KMS-11 (cell line): ENCODE data around the gene EAF1.

Experiments used
- H2AFZ ChIP-seq: fragments of 200-600 bp; sonication (generic); 2 replicates; pipeline ENCODE4 v1.6.1; 2016; ENCODE audit warnings: antibody characterized with exemption, mixed run types, low read depth
- H3K27ac ChIP-seq: fragments of 200-600 bp; sonication (generic); 2 replicates; pipeline ENCODE4 v1.6.1; 2016; ENCODE audit warnings: mild to moderate bottlenecking, mixed run types
- H3K27me3 ChIP-seq: fragments of 200-600 bp; sonication (generic); 2 replicates; pipeline ENCODE4 v1.6.1; 2017; ENCODE audit warnings: mild to moderate bottlenecking, low read depth, mixed run types, moderate library complexity; ENCODE audit not compliant: insufficient read depth
- H3K36me3 ChIP-seq: fragments of 200-600 bp; sonication (generic); 2 replicates; pipeline ENCODE4 v1.6.1; 2017; ENCODE audit warnings: mild to moderate bottlenecking, mixed run types; ENCODE audit not compliant: insufficient read depth
- H3K4me1 ChIP-seq: fragments of 200-600 bp; sonication (generic); 2 replicates; pipeline ENCODE4 v1.6.1; 2016; ENCODE audit warnings: mild to moderate bottlenecking, low read depth, mixed run types; ENCODE audit not compliant: poor library complexity, severe bottlenecking
- H3K4me2 ChIP-seq: fragments of 200-600 bp; sonication (generic); 2 replicates; pipeline ENCODE4 v1.7.0; 2016; ENCODE audit warnings: mild to moderate bottlenecking, mixed run types
- H3K4me3 ChIP-seq: fragments of 200-600 bp; sonication (generic); IDR thresholded peaks from 2 replicates; pipeline ENCODE4 v1.6.1; 2017; ENCODE audit warnings: low read depth, low read length, mixed read lengths; ENCODE audit not compliant: insufficient read depth
- H3K79me2 ChIP-seq: fragments of 200-600 bp; sonication (generic); 2 replicates; pipeline ENCODE4 v1.6.1; 2016; ENCODE audit warnings: low read depth, mixed run types; ENCODE audit not compliant: insufficient read depth
- H3K9ac ChIP-seq: fragments of 200-600 bp; sonication (generic); 2 replicates; pipeline ENCODE4 v1.6.1; 2016; ENCODE audit warnings: mild to moderate bottlenecking, mixed run types
- H4K20me1 ChIP-seq: fragments of 200-600 bp; sonication (generic); 2 replicates; pipeline ENCODE4 v1.6.1; 2016; ENCODE audit warnings: mild to moderate bottlenecking, mixed run types; ENCODE audit not compliant: insufficient read depth
- CTCF ChIP-seq: fragments of 200-600 bp; sonication (generic); conservative IDR thresholded peaks from 2 replicates; pipeline ENCODE4 v1.6.1; 2017; ENCODE audit warnings: low read depth, mild to moderate bottlenecking, antibody characterized with exemption, low read length, moderate library complexity, mixed read lengths

The EAF1 gene

GRCh38 chr3:15427182-15427880 lies at the start of gene EAF1, which contains the start of gene METTL6:
EAF1 (plus strand) TSS chr3:15427598; CDS start chr3:15427780, 182 bp downstream.
METTL6 (minus strand) TSS chr3:15427544; CDS start chr3:15426511, 1,033 bp downstream.
- Histone ChIP-seq H3K27ac (peak within 1 kb of the TSS; percentile 47), H4K20me1 (no peaks in the 10 kb centered on the region), H3K4me3 (peak within 1 kb of the TSS; percentile 45), H3K4me2 (peak within 1 kb of the TSS; percentile 86), H3K36me3 (no peaks in the 10 kb centered on the region), H2AFZ (peak within 1 kb of the TSS; percentile 93), H3K4me1 (peaks cover 31% of the 10 kb centered on the region), H3K79me2 (peaks cover 35% of the 10 kb centered on the region), H3K27me3 (no peaks in the 10 kb centered on the region), H3K9ac (peak within 1 kb of the TSS; percentile 70)
- TF ChIP-seq CTCF: no peak

GRCh38 chr3:15377961-15378791 lies 49.2 kb upstream of the EAF1 start:
- Histone ChIP-seq H3K27me3 (no peaks in the 10 kb centered on the region), H3K9ac (no peak overlapping the region), H4K20me1 (no peaks in the 10 kb centered on the region), H3K4me3 (no peak overlapping the region), H3K4me2 (no peak overlapping the region), H2AFZ (peak overlapping the region; percentile 60; the same call in 1 of the 2 replicates), H3K36me3 (no peaks in the 10 kb centered on the region), H3K27ac (peak overlapping the region; percentile 49), H3K79me2 (no peaks in the 10 kb centered on the region), H3K4me1 (peaks cover 5% of the 10 kb centered on the region)
- TF ChIP-seq CTCF: peak; percentile 76

- H4K20me1 ChIP-seq: no peaks in the 10 kb centered on the region
- H3K4me2 ChIP-seq: no peak overlapping the region
- no peak overlapping the region for H3K4me3 ChIP-seq
- no peak for TF ChIP-seq CTCF
- H3K36me3 ChIP-seq: no peaks in the 10 kb centered on the region
- no peaks in the 10 kb centered on the region for H3K27me3 ChIP-seq
- H2AFZ ChIP-seq: no peak overlapping the region
- peaks cover 30% of the 10 kb centered on the region for H3K4me1 ChIP-seq
- H3K9ac ChIP-seq: no peak overlapping the region
- H3K79me2 ChIP-seq: no peaks in the 10 kb centered on the region
- no peak overlapping the region for H3K27ac ChIP-seq
Observed at GRCh38 chr3:15380980-15381890, 46.2 kb upstream of the EAF1 start.

- H3K4me1 ChIP-seq: peaks cover 35% of the 10 kb centered on the region
- no peak for TF ChIP-seq CTCF
- H3K4me2 ChIP-seq: no peak overlapping the region
- H3K4me3 ChIP-seq: no peak overlapping the region
- no peaks in the 10 kb centered on the region for H4K20me1 ChIP-seq
- no peaks in the 10 kb centered on the region for H3K27me3 ChIP-seq
- H3K9ac ChIP-seq: no peak overlapping the region
- no peak overlapping the region for H2AFZ ChIP-seq
- H3K79me2 ChIP-seq: no peaks in the 10 kb centered on the region
- H3K36me3 ChIP-seq: no peaks in the 10 kb centered on the region
- H3K27ac ChIP-seq: no peak overlapping the region
Observed at GRCh38 chr3:15382405-15382923, 44.9 kb upstream of the EAF1 start.
